SK-N-SH (cell line): ENCODE measurements around the gene PTX3. TPM values are rescaled to one million over a fixed set of nuclear protein-coding genes. Genes with fewer than 3 reads are reported as not detected.

ENCODE experiments used
- CTCF ChIA-PET: fragments of 300-600, 350-600 bp; formaldehyde crosslinking; extraction: SDS; loops from one replicate; lab custom pipeline; 2021; lab: Yijun Ruan, JAX
- POLR2A ChIA-PET: fragments of 350-600 bp; sonication (Branson Sonifier 250); formaldehyde crosslinking; extraction: SDS; loops from one replicate; lab custom pipeline; 2020; ENCODE audit warnings: antibody characterized with exemption, inconsistent platforms; lab: Yijun Ruan, JAX
- DNase-seq: peaks from one replicate; pipeline ENCODE4 v3.0.0; 2012
- H2AFZ ChIP-seq: fragments of 200-600 bp; sonication (generic); 2 replicates; pipeline ENCODE4 v1.8.1; 2016; ENCODE audit warnings: antibody characterized with exemption, mild to moderate bottlenecking, low read depth
- H3F3A ChIP-seq: fragments of 200-600 bp; sonication (generic); replicated peaks from 2 replicates; pipeline ENCODE3; 2016; ENCODE audit warnings: antibody characterized with exemption, mild to moderate bottlenecking; ENCODE audit not compliant: insufficient read depth
- H3K27ac ChIP-seq, 2 experiments: fragments of 200-500 bp in 1 of 2; fragments of 200-600 bp in 1 of 2; sonication (Bioruptor generic) in 1 of 2; sonication (generic), shearing (Covaris generic) in 1 of 2; 2 replicates each; pipeline versions ENCODE4 v1.5.1 to v1.6.1; 2014 to 2016; ENCODE audit warnings: low read depth in 2 of 2, inconsistent platforms in 1 of 2, low read length in 1 of 2, mild to moderate bottlenecking in 1 of 2, mixed read lengths in 1 of 2
- H3K27me3 ChIP-seq: fragments of 200-600 bp; sonication (generic), shearing (Covaris generic); 2 replicates; pipeline ENCODE4 v1.6.1; 2016; ENCODE audit warnings: mixed run types; ENCODE audit not compliant: insufficient read depth
- H3K36me3 ChIP-seq, 2 experiments: fragments of 200-500 bp in 1 of 2; fragments of 200-600 bp in 1 of 2; sonication (Bioruptor generic) in 1 of 2; sonication (generic) in 1 of 2; replicated peaks in 1 of 2; 2 replicates each; pipeline versions ENCODE3 to v1.5.1; 2014 to 2016; ENCODE audit warnings: low read length in 1 of 2, mild to moderate bottlenecking in 1 of 2; ENCODE audit not compliant: insufficient read depth in 2 of 2, control insufficient read depth in 1 of 2
- H3K4me1 ChIP-seq, 2 experiments: fragments of 200-500 bp in 1 of 2; fragments of 200-600 bp in 1 of 2; sonication (Bioruptor generic) in 1 of 2; sonication (generic), shearing (Covaris generic) in 1 of 2; 2 replicates each; pipeline versions ENCODE4 v1.5.1 to v1.6.1; 2014 to 2016; ENCODE audit warnings: low read depth in 1 of 2, low read length in 1 of 2, mixed run types in 1 of 2; ENCODE audit not compliant: insufficient read depth in 2 of 2, control insufficient read depth in 1 of 2
- H3K4me2 ChIP-seq: fragments of 200-600 bp; sonication (generic), shearing (Covaris generic); 2 replicates; pipeline ENCODE4 v1.6.1; 2017; ENCODE audit warnings: mixed run types
- H3K4me3 ChIP-seq, 2 experiments: fragments of 200-500 bp in 1 of 2; fragments of 200-600 bp in 1 of 2; sonication (Bioruptor generic) in 1 of 2; sonication (generic), shearing (Covaris generic) in 1 of 2; 2 replicates each; pipeline versions ENCODE4 v1.5.1 to v1.8.1; 2014 to 2016; ENCODE audit warnings: low read depth in 2 of 2, inconsistent platforms in 1 of 2, low read length in 1 of 2, mild to moderate bottlenecking in 1 of 2, mixed read lengths in 1 of 2, moderate library complexity in 1 of 2
- H3K79me2 ChIP-seq: fragments of 200-600 bp; sonication (generic); 2 replicates; pipeline ENCODE4 v1.8.1; 2017; ENCODE audit warnings: mild to moderate bottlenecking; ENCODE audit not compliant: insufficient read depth
- H3K9ac ChIP-seq: fragments of 200-600 bp; sonication (generic); 2 replicates; pipeline ENCODE4 v1.6.1; 2017; ENCODE audit warnings: mixed run types
- H3K9me2 ChIP-seq: fragments of 200-600 bp; sonication (generic); 2 replicates; pipeline ENCODE4 v1.6.1; 2017; ENCODE audit warnings: mixed run types
- H3K9me3 ChIP-seq: fragments of 200-600 bp; sonication (generic); 2 replicates; pipeline ENCODE4 v1.6.1; 2017; ENCODE audit warnings: mixed run types, mild to moderate bottlenecking, moderate library complexity
- H4K20me1 ChIP-seq: fragments of 200-600 bp; sonication (generic); 2 replicates; pipeline ENCODE4 v1.6.1; 2017; ENCODE audit warnings: mild to moderate bottlenecking, mixed run types; ENCODE audit not compliant: insufficient read depth
- ELF1 ChIP-seq: IDR thresholded peaks from 2 replicates; pipeline ENCODE4 v1.4.0; 2012
- EZH2phosphoT487 ChIP-seq: fragments of 200-600 bp; sonication (generic); IDR thresholded peaks from 2 replicates; pipeline ENCODE4 v1.6.1; 2017; ENCODE audit warnings: low read depth, mixed run types, mild to moderate bottlenecking, antibody characterized with exemption, moderate library complexity, borderline replicate concordance
- FOSL2 ChIP-seq: IDR thresholded peaks from 2 replicates; pipeline ENCODE4 v1.4.0; 2012; ENCODE audit warnings: low read depth, mild to moderate bottlenecking, moderate library complexity, borderline replicate concordance
- JUND ChIP-seq: IDR thresholded peaks from 2 replicates; pipeline ENCODE4 v1.4.0; 2012
- NFIC ChIP-seq: IDR thresholded peaks from 2 replicates; pipeline ENCODE4 v1.4.0; 2012; ENCODE audit warnings: borderline replicate concordance
- POLR2AphosphoS5 ChIP-seq: IDR thresholded peaks from 2 replicates; pipeline ENCODE4 v1.6.1; 2012; ENCODE audit warnings: low read depth, low read length
- REST ChIP-seq: IDR thresholded peaks from 2 replicates; pipeline ENCODE4 v1.6.1; 2012; ENCODE audit warnings: mild to moderate bottlenecking, low read depth, low read length, moderate library complexity
- RXRA ChIP-seq: IDR thresholded peaks from 2 replicates; pipeline ENCODE4 v1.4.0; 2012; ENCODE audit warnings: low read depth, mild to moderate bottlenecking, borderline replicate concordance
- TAF1 ChIP-seq: IDR thresholded peaks from 2 replicates; pipeline ENCODE4 v1.6.1; 2012; ENCODE audit warnings: low read depth, mild to moderate bottlenecking, low read length, moderate library complexity, borderline replicate concordance
- ZBTB33 ChIP-seq: IDR thresholded peaks from 2 replicates; pipeline ENCODE4 v1.4.0; 2012; ENCODE audit warnings: low read depth, borderline replicate concordance
- WGBS: methylation state at CpG from one replicate; pipeline ENCODE4 v1.1.6; 2017; ENCODE audit warnings: low lambda C conversion rate; 5-methylcytosine and 5-hydroxymethylcytosine counted together
- polyA plus RNA-seq, 3 experiments: library from polyadenylated mRNA; depleted of rRNA; stranded (reverse); fragments of >200 nt; gene quantifications; 2 replicates each; pipeline ENCODE4 v1.2.3, GENCODE V29; 2012

PTX3 gene
- polyA plus RNA-seq, 1 of the 3 experiments (the other 2 are of a cell fraction): 208 TPM

GRCh38 chr3:157388976-157389375, 47.7 kb upstream of the PTX3 start:
- Histone ChIP-seq H3K4me3 (no peak overlapping the region), H3K9me3 (no peaks in the 10 kb centered on the region), H3K27me3 (no peaks in the 10 kb centered on the region), H3K27ac (no peak overlapping the region), H3K9ac (no peak overlapping the region), H2AFZ (no peak overlapping the region), H3F3A (peaks cover 7% of the 10 kb centered on the region), H4K20me1 (no peaks in the 10 kb centered on the region), H3K79me2 (no peaks in the 10 kb centered on the region), H3K36me3 (no peaks in the 10 kb centered on the region), H3K4me1 (peaks cover 2 to 20% of the 10 kb centered on the region in 2 experiments; a peak in 3 of 4 replicates), H3K9me2 (no peaks in the 10 kb centered on the region), H3K4me2 (no peak overlapping the region)
- ChIA-PET POLR2A (no interaction called here), CTCF (no interaction called here)
- DNase-seq: no peak
- TF ChIP-seq JUND: peak; percentile 45; the same call in 1 of the 2 replicates
- TF ChIP-seq NFIC: no peak
- peak; percentile 26; the same call in 1 of the 2 replicates for TF ChIP-seq FOSL2

- no peaks in the 10 kb centered on the region for H3K36me3 ChIP-seq
- H3K4me2 ChIP-seq: no peak overlapping the region
- no peaks in the 10 kb centered on the region for H3K9me2 ChIP-seq
- ChIA-PET CTCF (no interaction called here), POLR2A (no interaction called here)
- H3K79me2 ChIP-seq: no peaks in the 10 kb centered on the region
- TF ChIP-seq REST (no peak), EZH2phosphoT487 (no peak), ELF1 (no peak), RXRA (no peak), TAF1 (no peak), ZBTB33 (no peak), POLR2AphosphoS5 (no peak)
- H3K9me3 ChIP-seq: no peaks in the 10 kb centered on the region
- H3K27ac ChIP-seq: no peak overlapping the region
- peaks cover 7% of the 10 kb centered on the region for H3F3A ChIP-seq
- no peaks in the 10 kb centered on the region for H4K20me1 ChIP-seq
- no peak overlapping the region for H3K4me3 ChIP-seq
- DNase-seq: no peak
- WGBS: 78% methylated on average over 6 of the region's 9 CpGs
- peaks cover 2 to 14% of the 10 kb centered on the region in 2 experiments; a peak in 3 of 4 replicates for H3K4me1 ChIP-seq
- no peak overlapping the region for H3K9ac ChIP-seq
- H3K27me3 ChIP-seq: no peaks in the 10 kb centered on the region
- H2AFZ ChIP-seq: no peak overlapping the region
These were observed 45.7 kb upstream of the PTX3 start for GRCh38 chr3:157390713-157391515.
